Middle frontal gyrus (tissue), 1 donor: ENCODE data around the gene RPF1.
"Not testable (repeated sequence)": the region's sequence is repeated elsewhere in the genome, so short reads cannot be mapped to it uniquely, and the experiment has no call there.

ENCODE experiments used
- DNase-seq: peaks from one replicate; pipeline ENCODE4 v3.0.0-alpha.2; 2015; ENCODE audit warnings: low spot score; ENCODE audit errors: extremely low spot score

The RPF1 gene

DNA sequence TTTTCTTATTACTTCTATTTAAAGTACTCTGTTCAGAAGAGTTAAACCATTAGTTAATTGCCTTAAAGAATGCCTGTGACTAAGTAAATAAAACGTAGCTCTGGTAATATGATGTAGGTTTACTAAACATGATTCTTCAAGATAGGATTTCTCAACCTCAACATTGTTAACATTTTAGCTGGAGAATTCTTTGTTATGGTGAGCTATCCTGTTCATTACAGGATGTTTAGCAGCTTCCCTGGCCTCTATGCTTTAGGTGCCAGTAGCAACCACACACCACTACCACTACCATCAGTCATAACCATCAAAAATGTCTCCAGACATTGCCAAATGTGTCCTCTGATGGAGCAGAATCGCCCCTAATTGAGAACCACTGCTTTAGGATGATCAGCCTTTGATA, 10.7 kb downstream of the RPF1 start:
- DNase-seq = no peak

DNA sequence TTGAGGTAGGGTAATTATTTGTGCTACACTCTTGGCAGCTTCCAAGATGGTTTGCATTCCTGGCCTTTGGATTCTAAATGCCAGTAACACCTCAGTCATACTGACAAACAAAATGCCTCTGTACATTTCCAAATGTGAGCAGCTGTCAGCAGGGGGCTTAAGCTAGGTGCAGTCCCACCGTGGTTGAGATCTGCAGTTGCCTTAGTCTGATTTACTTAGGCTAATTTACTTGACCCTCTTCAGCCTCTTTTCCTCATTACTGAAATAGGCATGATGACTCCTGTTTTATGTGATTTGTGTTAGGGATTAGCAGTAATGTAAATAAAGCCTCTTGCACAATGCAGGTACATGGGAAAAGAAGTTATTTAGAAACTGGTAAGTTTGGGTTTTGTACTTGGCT, 13.7 kb downstream of the RPF1 start:
- no peak for DNase-seq

DNA sequence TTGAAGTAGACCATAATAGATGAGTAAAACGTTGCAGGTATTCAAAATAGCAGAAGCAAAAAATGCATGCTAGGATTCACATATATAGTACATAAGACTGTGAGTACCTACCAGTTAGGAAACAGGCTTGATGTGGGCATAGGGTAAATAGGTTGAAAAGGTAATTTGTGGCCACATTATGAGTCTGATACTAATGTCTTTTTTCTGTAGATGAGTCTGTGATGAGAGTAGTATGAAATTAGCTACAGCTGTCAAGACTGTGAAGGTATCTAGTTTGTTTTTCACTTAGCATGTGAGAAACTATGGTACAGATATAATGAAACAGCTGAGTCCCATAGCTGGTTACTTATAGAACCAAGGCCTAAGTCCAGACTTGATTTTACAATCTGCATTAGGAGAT, 14.7 kb downstream of the RPF1 start:
- no peak for DNase-seq

DNA sequence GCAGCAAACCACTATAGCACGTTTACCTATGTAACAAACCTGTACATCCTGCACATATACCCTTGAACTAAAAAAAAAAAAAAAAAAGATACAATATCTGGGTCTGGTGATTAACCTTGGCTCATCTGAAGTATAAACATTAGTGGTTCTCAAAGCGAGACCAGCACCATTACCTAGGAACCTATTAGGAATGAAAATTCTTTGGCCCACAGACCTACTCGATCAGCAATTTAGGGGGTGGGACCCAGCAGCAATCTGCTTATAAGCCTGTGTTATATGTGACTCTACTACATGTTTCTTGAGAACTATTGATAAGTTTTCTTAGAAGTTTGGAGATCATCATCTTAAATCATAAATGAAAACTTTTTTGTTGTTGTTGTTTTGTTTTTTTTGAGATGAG, 17.4 kb downstream of the RPF1 start:
- DNase-seq = no peak

DNA sequence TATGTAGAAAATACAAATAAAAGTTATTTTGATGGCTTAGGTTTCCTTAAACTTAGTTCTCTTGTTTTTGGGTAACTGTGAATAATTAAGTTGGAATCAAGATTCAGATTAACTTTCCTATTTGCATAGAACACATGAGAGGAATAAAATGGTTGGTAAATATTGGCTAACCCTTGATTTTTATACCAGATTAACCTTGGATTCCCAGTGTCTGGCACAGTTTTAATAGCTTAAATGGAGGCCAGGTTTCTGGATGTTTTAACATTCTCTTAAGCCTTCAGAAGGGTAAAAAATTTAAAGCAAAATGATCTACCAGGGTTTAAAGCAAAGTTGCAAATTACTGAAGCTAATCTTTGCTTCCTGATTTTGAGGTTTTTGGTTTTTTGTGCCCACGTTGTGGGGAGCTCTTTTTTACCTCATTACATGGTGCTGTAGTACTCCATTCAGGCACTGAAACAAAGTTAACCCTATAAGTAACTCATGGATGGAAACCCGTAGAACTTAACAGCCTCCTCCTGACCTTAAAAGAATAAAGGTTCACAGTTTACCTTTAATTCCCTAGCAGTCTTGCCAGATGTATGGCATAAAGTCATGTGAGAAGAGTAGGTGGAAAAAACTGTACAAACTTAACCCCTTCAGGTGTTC, 18.7 kb downstream of the RPF1 start:
- no peak for DNase-seq

DNA sequence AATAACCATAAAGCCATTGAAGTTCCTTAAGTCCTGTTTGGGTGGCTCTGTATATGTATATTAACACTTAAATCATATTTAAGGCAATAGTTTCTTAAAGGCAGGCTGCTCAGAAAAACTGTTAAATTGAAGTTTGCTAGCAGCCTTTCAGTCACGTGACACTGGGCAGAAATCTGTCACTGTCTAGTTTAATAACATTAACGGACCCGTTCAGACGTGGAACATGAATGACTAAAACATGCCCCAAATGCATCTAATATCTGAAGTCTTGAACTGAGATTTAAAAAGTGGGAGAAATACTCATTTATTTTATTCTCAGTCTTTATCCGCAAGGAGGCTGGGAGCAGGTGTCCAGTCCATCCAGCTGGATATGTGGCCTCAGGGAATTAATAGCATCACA, 23.9 kb downstream of the RPF1 start:
- no peak for DNase-seq

DNA sequence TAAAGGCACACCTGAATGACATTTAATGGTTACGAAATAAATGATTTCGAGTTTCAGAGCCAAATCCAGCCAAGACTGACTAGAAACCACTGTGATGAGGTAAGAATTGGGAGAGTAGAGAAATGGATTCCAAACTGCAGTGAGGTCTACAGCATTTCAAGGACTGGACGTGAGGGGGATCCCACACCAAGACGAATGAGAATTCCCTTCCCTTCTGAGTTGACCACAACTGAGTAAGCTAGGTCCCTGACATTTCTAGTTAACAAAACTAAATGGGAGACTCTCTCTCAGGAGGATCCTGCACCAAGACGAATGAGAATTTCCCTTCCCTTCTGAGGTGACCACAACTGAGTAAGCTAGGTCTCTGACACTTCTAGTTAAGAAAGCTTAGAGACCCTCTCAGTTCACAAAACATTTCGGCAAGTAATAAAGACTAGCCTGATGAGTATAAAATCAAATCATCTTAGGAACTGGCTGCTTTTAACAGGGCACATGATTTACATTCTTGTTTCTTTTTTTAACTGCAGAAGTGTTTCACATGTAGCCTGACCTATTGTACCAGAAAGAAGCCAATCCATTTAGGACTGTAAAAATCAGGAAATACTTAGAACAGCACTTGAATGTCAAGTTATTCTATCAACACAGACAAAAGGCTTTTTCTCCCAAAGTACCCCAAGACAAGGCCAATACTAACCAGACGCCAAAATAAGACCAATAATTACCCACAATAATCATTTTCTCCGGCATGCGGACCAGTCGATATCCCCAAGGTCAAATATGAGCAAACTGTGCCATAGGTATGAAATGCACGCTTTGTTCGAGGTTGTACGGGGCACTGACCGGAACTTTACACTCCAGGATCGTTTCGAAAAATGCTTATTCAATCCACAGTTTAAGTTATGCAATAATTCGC, 25.8 kb downstream of the RPF1 start:
- no peak for DNase-seq

DNA sequence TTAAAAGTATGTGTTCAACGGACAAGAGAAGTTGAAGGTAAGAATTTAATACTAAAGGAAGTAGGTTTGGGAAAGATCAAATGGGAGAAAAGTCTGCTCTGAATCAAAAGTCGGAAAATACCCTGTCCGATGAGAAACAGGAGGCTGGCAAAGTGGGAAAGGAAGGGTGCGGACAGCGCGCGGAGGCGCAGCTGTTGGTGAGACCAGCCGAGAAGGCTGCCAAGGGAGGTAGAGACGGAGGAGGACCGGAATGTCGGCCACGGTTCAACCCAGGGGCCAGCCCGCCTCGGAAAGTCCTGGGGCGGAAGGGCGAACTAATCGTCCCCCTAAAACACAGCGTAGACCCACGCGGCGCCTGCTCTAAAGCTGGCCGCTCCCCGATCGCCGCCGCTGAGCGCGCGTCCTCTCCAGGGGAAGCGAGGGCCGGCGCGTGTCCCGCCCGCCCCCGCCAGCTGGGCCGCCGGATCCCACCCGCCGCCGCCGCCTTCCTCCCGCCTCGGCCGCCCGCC, 26.5 kb downstream of the RPF1 start:
- peak; percentile 31 for DNase-seq

DNA sequence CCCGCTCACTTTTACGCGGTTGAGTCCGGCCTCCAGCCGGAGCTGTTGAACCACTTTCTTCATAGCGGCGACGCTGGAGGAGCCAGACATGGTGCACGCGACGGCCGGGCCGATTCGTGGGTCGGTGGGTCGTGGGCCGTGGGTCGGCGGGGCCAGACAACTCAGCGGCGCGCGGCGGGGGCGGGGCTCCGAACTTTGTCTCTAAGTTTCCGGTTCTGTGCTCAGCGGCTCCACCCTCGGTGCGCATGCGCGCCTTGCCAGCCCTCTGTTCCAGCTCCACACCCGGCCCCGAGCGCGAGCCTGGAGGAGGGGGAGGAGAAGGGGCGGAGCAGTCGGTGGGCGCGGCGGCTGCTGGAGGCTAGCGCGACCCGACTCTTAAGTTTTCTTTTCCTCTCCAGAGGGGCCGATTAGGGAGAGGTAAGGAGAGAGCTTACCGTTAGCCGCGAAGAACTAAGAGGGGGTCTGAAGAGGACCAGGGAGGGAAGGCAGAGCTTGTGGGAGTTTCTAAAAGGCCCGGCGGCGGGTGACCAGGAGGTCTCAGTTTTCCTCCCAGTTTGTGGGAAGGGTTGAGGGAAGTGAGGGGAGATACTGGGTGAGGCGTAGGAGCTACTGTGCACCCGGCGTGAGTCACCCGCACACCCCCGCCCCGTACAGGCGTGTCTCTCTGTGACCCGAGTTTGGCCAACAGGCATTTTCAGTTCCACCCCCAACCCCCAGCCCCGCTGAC, 27.1 kb downstream of the RPF1 start, which contains the start of the genes GNG5 and SPATA1:
TSS of gene GNG5 (minus strand) at position 580 of the 727 bp plus-strand sequence. CDS start at position 90, 490 bp downstream.
TSS of gene SPATA1 (plus strand) at position 385 of the 727 bp plus-strand sequence. CDS start 9,974 bp downstream, outside the sequence.
- peak; percentile 92 for DNase-seq

DNA sequence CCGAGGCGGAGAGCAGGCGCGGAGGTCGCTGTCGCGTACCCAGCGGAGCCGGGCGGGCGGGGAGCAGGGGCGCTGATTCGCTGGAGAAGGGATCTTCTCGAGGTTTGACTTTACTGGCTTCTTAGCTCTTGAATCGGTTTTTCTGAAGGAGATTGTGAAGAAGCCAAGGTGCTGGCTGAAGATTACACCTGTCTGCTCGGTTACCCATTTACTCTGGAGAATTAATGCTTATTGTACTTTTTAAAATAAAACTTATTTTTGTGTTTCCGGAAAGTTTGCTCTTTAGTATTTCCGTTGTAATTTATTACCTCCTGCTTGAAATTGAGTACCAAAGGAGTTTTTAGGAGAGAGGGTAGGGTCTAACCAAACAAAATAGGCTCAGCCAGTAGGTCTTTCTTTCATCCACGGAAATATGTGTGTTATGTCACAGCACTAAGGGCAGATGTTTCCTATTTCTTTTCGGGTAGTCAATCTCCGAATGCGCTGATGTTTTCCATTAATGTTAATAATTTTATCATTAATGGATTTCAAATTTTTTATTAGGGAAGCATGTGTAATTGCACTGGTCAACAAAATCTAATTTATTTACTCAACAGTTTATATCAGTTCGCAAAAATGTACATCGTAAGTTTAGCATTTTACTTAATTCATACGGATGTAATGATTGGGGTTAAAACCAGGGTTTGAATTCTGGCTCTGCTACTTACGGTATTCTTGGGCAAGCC, 27.8 kb downstream of the RPF1 start:
- no peak for DNase-seq

DNA sequence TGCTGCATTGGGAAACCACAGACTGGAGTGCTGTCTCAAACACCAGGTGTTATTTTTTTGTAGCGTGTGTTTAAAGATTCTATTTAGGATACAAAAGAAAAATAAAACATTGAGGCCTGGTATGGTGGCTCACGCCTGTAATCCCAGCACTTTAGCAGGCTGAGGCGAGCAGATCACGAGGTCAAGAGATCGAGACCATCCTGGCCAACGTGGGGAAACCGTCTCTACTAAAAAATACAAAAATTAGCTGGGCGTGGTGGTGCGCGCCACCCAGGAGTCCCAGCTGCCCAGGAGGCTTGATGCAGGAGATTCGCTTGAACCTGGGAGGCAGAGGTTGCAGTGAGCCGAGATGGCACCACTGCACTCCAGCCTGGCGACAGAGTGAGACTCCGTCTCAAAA, 28.8 kb downstream of the RPF1 start:
- not testable (repeated sequence) for DNase-seq

DNA sequence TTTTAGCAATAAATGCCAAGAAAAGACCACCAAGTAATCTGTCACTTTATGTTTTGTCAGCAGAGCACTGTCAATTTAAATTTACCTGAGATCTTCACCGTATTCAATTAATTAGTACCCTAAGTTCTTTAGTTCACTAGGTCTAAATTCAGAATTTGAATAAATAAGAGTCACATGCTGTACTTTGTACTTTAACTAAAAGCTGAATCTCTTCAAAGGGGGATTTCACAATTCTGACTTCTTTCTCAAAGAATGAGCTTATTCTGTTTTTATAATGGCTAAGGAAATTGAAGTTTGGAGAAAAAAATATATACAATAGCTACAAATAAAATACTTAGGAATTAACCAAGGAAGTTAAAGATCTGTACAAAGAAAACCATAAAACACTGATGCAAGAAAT, 29.4 kb downstream of the RPF1 start:
- no peak for DNase-seq

DNA sequence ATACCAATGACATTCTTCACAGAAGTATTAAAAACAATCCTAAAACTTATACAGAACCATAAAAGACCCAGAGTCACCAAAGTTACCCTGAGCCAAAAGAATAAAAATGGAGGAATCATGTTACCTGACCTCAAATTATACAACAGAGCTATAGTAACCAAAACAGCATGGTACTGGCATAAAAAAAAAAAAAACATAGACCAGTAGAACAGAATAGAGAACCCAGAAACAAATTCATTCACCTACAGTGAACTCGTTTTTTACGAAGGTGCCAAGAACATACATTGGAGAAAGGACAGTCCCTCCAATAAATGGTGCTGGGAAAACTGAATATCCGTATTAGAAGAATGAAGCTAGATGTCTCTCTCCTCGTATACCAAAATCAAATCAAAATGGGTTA, 30.0 kb downstream of the RPF1 start:
- DNase-seq = no peak

DNA sequence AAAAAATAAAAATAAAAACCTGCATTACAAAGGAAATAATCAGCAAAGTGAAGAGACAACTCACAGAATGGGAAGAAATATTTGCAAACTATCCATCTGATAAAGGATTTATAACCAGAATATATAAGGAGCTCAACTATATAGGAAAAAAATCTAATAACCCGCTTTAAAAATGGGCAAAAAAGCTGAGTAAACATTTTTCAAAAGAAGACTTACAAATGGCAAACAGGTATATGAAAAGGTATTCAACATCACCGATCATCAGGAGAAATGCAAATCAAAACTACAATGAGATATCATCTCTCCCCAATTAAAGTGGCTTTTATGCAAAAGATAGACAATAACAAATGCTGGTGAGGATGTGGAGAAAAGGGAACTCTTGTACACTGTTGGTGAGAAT, 31.1 kb downstream of the RPF1 start:
- DNase-seq = no peak

DNA sequence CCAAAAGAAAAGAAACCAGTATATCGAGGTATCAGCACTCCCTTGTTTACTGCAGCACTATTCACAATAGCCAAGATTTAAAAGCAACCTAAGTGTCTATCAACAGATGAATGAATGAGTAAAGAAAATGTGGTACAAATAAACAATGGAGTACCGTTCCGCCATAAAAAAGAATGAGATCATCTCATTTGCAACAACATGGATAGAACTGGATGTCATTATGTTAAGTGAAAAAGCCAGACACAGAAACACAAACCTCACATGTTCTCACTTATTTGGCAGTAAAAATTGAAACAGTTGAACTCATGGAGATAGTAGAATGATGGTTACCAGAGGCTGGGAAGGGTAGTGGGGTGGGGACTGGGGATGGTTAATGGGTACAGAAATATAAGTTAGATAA, 31.6 kb downstream of the RPF1 start:
- no peak for DNase-seq

DNA sequence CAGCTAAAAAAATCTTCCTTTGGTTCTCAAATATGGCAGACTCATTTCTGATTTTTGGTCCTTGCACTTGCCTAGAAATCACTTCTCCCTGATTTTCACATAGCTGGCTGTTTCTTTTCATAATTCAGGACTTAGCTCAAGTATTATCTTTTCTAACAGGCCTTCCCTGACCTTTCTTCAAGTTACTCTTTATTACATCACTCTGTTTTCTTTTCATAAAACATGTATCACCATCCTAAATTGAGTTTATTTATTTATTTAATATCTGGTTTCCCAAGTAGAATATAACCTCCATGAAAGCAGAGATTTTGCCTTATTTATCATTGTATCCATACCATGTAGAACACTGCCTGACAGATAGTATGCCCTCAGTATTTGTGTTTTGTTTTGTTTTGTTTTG, 45.5 kb downstream of the RPF1 start:
- DNase-seq = no peak

DNA sequence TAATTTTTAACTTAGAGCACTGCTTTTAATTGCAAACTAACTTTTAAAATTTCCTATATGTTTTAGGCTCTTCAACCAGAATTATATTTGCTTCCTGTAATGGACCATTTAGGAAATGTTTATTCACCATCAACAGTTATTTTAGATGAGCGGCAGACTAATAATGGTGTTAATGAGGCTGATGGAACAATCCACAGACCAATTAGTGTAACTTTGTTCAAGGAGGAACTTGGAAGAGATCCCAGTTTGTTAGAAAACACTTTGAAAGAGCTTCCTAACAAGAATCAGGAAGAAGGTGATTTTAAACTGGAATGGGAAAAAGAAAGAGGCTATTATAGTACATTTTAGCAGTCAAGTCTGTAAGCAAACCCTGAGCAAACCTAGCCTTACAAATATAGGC, 46.7 kb downstream of the RPF1 start:
- DNase-seq = no peak

DNA sequence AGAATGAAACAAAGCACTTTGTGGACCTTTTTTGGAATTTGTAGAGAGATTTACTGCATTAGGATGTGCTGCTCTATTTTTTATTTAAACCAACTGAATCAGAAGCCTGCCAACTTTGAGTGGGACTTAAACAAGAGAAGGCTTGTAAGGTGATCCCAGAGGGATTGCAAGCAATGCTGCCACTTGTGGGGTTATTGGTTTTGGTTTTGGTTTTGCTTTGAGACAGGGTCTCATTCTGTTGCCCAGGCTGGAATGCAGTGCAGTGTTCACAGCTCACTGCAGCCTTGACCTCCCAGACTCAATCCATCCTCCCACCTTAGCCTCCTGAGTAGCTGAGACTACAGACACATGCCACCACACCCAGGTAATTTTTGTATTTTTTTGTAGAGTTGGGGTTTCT, 59.5 kb downstream of the RPF1 start:
- DNase-seq = no peak

DNA sequence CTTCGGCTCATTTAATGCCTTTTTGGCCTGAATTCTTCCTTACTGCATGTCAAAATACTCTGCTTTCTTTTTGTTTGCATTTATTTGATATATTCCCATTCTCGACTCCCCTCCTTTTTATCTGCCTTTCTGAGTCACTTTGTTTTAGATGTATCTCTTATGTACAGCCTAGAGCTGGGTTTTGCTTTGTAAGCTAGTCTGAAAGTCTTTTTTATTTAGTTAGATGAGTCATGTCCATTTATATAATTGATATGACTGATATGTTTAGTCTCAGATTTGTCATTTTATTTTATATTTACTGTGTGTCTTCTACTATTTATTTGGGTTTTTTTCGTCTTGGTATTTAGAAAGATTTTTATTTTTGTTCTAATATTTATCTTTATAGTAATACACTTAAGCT, 60.9 kb downstream of the RPF1 start:
- DNase-seq = no peak

DNA sequence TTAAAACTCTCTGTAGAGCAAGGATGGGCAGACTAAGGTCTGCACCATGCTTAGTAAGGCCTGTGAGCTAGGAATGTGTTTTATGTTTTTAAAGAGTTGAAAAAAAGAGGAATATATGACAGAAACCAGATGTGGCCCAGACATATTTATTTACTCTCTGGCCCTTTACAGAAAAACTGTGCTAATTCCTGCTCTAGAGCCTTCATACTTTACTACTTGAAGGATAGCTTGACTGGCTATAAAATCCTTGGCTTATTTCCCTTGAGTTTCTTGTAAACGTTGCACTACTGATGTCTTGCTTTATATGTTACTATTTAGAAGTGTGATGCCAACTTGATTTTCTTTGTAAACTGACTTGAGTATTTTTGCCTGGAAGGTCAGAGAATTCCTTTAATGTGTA, 61.7 kb downstream of the RPF1 start:
- DNase-seq = no peak

DNA sequence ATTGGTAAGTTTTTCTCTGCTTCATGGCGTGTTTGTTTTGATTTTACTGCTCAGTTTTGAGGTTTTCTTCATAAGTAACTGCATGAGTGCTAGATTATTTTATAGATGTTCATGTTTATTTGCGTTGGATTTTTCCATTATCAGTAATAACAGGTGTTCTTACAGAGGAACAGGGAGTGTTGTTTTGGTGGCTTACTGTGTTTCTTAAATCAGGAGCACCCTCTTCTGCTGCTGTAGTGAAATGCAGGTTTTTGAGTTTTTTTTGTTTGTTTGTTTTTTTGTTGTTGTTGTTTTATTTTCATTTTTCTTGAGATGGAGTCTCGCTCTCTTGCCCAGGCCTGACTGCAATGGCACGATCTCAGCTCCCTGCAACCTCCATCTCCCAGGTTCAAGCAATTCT, 62.6 kb downstream of the RPF1 start:
- no peak for DNase-seq
